G401 (cell line): ENCODE measurements around the gene ASB7. TPM values are rescaled to one million over a fixed set of nuclear protein-coding genes. Genes with fewer than 3 reads are reported as not detected.

Experiments
- DNase-seq: peaks from one replicate; pipeline ENCODE4 v3.0.0-alpha.2; 2015; ENCODE audit warnings: low spot score
- in situ Hi-C: cut with HindIII; loops from 2 replicates; pipeline ENCODE4 v1.10.0; 2016; ENCODE audit warnings: low sequenced_read_pairs, mixed read lengths
- total RNA-seq: library from RNA; depleted of rRNA; stranded (reverse); fragments of >200 nt; shearing (Covaris generic); gene quantifications from 2 replicates; pipeline ENCODE4 v1.2.3, GENCODE V29; 2014

The ASB7 gene
- total RNA-seq, 1 experiment from 2014 or later: 12.2 TPM

DNA sequence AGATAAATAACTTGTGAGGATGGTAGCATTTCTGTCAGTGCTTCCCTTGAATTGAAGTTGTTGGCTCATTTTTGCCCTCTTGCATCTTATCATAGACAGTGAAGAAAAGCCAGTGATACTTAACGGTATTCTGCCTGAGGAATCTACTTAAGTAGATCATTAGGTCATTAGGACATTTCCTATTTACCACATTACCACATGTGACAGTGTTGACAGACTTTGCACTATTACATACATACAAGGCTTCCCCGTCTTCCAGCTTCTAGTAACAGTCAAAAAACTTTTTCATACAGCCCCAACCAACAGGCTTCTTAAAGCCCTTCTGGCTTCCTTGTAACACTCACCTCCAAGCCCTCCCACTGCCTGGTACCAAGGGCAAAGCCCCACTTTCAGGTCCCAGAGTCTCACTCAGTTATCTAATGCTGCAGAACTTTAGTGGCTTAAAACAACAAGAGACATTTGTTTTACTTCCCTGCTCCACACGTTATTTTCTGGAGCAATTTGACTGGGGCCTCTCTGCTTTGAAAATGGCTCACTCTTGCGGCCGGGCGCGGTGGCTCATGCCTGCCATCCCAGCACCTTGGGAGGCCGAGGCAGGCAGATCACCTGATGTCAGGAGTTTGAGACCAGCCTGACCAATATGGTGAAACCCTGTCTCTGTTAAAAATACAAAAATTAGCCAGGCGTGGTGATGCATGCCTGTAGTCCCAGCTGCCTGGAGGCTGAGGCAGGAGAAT is 40.0 kb downstream of the ASB7 start:
- in situ Hi-C loops: no loop called here

DNA sequence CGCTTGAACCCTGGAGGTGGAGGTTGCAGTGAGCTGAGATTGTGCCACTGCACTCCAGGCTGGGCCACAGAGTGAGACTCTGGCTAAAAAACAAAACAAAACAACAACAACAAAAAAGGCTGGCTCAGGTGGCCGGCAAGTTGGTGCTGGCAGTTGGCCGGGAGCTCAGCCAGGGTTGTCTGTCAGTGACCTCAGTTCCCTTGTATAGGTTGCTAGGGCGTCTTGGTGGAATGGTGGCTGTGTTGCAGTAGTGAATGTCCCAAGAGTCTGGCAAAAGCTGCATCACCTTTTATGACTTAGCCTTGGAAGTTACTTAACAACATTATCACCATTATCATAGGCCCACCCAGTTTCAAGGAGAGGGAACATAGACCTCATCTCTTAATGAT is 40.6 kb downstream of the ASB7 start:
- no peak for DNase-seq
- in situ Hi-C loops: no loop called here

More for the DNA sequence above, 40.0 kb downstream of the ASB7 start:
- DNase-seq: no peak

DNA sequence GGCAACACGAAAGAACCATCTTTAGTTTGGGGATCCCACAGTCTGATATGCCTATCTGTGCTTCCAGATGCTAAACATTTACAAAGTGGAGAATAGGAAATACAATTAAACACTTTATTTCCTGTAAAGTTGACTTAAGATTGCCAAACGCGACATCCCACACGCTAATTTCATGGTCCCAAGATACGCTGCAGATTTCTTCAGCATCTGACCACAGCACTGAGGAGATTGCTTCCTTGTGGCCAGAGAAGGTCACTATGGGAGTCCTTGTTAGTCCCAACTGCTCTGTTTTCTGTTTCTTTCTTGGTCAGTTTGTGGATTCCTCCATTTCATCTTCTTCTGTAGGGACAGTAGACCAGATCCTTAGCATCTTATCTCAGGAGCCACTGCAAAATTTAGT is 43.3 kb downstream of the ASB7 start:
- no peak for DNase-seq
- in situ Hi-C loops: no loop called here

GRCh38 chr15:100648951-100649350 is 46.6 kb downstream of the ASB7 start:
- in situ Hi-C loops: no loop called here
- no peak for DNase-seq

DNA sequence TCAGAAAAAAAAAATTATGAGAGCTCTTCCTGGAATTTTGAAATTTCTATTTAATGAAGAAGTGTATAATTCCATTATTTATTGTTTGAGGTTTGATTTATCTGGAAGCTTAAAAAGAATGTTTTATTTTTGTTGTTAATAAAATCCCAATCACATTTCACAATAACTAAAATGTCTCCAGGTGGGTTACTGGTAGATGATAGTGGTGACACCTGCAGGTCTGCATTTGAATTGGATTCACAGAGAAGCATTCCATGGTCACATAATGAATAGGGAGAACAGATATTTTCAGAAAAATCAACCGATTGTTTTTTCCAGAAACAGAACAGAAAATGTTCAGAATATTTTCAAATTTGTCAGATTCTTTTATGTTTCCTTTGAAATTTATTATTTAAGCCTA is 48.3 kb downstream of the ASB7 start:
- DNase-seq: no peak
- in situ Hi-C loops: no loop called here

- in situ Hi-C loops: no loop called here
- no peak for DNase-seq
Measured at GRCh38 chr15:100651253-100651652, 48.9 kb downstream of the ASB7 start.

DNA sequence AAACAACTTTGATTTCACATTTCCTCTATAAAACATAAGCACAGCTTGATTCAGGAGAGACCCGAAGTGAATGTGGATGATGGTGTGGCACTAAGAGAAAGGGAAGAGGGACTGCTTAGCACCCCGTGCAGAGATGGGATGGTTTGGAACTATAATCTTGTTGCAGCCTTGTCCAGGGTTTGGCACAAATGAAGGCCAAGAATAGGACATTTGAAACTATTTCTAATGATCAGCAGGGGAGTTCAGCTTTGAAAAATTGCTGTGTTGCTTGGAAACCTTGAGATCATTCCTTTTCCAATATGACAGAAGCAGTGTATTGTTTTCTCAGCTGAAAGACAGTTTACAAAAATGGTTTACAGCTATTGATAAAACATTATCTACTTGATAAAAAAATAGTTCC is 49.7 kb downstream of the ASB7 start:
- in situ Hi-C loops: no loop called here
- DNase-seq: no peak

- DNase-seq: no peak
- in situ Hi-C loops: no loop called here
Measured at GRCh38 chr15:100653608-100654007, 51.2 kb downstream of the ASB7 start.

- DNase-seq: no peak
- in situ Hi-C loops: no loop called here
Measured at GRCh38 chr15:100658895-100659294, 56.5 kb downstream of the ASB7 start.

- DNase-seq: peak; percentile 71
- in situ Hi-C loops: no loop called here
Measured at GRCh38 chr15:100661156-100661555, 58.8 kb downstream of the ASB7 start.

GRCh38 chr15:100663086-100663914 is 60.9 kb downstream of the ASB7 start:
- no peak for DNase-seq
- in situ Hi-C loops: no loop called here

DNA sequence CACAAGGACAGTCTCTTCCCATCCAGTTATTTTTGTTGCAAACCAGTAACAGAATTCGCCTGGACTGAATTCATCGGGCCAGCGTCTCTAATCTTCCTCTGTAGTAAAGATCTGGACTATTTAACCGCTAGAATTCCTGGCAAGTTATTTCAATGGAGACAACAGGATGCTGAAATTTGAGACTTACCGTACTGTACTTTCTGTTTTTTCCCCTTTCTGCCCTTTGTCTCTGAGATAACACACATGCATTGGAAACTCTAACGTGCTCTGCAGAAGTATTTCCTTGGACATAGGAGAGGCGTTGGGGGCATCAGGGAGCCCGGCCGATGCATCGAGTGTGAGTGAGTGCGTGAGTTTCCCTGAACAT is 61.5 kb downstream of the ASB7 start:
- no peak for DNase-seq
- in situ Hi-C loops: no loop called here

DNA sequence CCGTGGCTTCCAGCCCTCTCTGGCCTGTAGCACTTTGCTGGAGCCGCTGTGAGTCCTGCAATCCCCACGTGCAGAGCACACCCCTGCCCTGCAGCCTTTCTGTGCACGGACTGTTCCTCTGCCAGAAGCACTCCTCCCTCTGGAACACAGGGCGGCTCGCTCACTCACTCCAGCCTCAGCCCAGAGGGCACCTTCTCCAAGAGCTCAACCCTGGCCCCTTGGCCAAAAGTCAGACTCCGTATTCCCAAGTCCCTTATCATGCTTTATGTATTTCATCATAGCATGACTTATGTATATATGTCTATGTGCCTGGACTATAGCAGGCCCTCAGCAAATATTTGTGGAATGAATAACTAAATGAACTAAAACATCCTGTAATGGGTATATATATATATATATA is 63.2 kb downstream of the ASB7 start:
- in situ Hi-C loops: no loop called here
- DNase-seq: no peak

DNA sequence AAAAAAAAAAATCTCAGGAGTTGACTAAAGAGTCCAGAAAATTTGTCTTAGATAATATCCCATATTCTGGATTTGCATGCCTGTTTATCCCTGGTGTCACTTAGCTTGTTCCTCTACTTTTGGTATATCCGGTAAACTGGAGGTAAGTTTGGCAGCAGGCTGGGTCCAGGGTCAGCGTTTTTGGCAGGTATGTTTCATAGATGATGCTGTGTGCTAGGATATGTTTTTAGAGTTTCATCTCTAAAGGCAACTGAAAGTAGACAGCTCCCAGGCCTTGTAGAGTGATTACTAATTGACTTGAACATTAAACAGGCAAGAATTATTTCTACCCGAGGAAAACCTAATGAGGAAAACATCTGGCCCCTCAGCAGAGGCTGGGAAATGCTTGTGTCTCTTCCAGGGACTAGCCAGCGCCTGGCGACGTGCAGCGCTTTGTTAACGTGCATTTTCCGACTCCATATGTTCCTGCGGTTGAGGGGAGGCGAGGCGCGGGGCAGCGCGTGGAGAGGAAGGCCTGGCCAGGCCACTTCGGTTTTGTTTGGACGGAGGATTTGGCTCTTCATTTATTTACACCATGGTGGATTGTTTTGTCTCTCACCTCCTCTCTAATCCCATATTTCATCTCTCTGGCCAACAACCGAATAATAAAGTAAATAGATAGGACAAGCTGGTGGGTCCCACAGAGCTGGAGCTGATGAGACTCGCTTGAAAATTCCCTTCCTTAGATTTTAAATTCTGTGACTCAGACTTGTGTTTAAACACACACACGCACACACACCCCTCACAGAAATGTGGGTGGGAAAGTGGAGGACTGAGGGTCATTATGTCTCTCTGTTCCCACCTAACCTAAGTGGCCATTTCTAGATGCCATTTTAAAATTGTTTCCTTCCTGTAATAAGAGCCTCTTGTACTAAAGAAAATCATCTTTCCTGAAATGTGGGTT is 65.3 kb downstream of the ASB7 start:
- no peak for DNase-seq
- in situ Hi-C loops: no loop called here

- DNase-seq: no peak
- in situ Hi-C loops: no loop called here
Measured at GRCh38 chr15:100668348-100668745, 66.0 kb downstream of the ASB7 start.

DNA sequence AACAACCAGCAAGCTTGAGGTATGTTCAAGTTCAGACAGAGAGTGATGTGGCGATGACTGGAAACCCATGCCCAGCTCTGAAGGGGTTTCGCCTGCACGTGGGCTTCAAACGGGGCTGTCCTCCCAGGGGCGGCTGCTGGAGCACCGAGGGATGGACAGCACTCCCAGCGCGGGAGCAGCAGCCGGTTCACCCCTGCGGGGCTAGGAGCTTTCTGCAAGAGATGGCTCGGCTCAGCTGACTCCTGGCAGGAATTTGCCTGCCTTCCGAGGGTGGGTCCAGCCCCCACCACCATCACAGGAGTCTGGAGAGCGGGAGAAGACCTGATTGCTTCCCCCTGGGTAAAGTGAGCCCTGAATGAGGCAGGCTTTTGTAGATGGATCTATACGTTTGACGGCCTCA is 66.9 kb downstream of the ASB7 start:
- DNase-seq: no peak
- in situ Hi-C loops: no loop called here

DNA sequence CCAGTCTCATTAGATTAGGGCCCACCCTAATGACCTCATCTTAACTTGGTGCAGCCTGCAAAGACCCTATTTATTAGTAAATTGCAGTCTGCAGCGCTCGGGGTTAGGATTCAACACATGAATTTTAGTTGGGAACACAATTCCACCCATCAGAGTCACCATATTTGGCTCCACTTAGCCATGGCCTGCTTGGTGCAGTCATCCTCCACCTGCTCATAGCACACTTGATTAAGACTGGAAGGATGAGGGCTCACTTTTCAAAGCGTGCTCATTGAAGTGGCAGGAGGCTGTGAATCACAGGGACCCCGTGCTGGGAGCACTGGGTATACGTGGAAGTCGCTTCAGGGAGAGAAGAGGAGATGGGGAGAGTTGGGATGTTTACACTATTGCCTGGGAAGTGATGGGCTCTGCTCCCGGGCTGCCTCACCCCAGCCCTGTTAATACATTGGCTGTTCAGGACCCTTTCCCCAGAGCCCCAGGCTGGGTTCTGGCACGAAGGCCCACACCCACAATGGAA is 68.2 kb downstream of the ASB7 start:
- in situ Hi-C loops: no loop called here
- no peak for DNase-seq

DNA sequence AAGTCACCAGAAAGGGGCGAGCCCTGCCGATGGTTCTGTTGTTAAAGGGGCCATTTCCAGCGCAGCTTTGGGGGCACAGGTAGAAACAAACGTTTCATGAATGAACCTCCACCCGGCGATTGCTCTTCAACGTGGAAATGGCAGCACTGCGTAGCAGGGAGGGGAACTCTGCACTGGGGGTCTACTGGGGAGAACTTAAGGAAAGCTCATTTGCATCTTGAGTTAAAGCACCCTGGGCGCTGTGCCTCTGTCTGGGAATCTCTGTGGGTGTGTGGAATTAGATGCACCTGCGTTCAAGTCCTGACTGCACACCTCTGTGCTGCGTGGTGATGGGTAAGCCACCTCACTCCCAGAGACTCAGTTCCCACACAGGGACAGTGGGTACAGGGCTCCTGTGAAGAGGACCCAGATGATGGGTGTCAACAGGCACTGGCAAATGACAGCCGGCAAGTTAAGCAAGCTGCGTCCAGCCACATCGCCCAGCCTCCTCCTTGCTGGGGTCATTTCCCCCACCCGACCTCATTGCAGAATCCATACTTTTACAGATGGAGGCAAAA is 68.8 kb downstream of the ASB7 start:
- no peak for DNase-seq
- in situ Hi-C loops: no loop called here

DNA sequence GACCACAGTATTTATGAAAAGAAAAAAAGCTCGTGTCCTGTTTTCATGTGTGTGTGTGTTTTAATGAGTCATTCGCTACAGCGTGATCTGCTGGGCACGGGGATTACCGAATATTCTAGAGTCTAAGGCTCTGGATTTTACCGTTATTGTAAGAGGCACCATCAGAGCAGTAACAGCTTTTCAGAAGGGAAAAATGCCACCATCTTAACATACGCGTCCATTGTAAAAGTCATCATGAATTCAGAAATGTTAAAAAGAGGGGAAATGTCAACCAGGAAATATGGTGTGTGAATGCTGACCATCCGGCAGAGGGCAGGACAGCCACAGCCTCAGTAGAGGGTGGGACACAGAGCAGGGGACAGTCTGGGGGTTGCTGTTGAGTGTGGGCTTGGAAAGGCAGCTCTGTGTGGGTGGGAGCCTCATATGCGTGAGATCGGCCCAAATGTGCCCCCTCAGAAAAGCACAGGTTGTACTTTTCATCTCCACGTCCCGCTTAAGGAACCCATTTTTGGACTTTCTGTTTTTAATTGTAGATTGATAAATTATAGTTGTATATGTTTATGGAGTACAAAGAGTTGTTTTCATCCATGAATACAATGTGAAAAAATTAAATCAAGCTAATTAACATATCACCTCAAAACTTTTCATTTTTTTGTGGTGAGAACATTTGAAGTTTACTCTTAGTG is 69.6 kb downstream of the ASB7 start:
- peak; percentile 11 for DNase-seq
- in situ Hi-C loops: no loop called here
